Lung (tissue), 12 donors: Measurements from ENCODE around the gene TTLL8. TPM values are rescaled to one million over a fixed set of nuclear protein-coding genes. Genes with fewer than 3 reads are reported as not detected.
A peak's percentile ranks its signal among the peaks of the same experiment; 100 is the strongest.
"Not testable (repeated sequence)": the region's sequence is repeated elsewhere in the genome, so short reads cannot be mapped to it uniquely, and the experiment has no call there.

Experiments used
- ATAC-seq: fragments of 200-7000 bp; cut with Tn5 transposase; one replicate; pipeline ENCODE4 v1.9.1; 2020; ENCODE audit warnings: moderate number of reproducible peaks; ENCODE audit not compliant: insufficient read depth, low FRiP score
- DNase-seq, 3 donors: peaks; one replicate each; pipeline ENCODE4 v3.0.0-alpha.2; 2013 to 2017
- H3K27ac ChIP-seq, 2 donors: one replicate each; pipeline ENCODE4 v1.5.1; 2013; ENCODE audit warnings: mild to moderate bottlenecking in 2 of 2, moderate library complexity in 2 of 2, control low read depth in 1 of 2, inconsistent platforms in 1 of 2, low read depth in 1 of 2, low read length in 1 of 2
- H3K27me3 ChIP-seq, 3 donors: one replicate each; pipeline ENCODE4 v1.5.1; 2013; ENCODE audit warnings: low read length in 2 of 3; ENCODE audit not compliant: control insufficient read depth in 3 of 3, insufficient read depth in 3 of 3
- H3K36me3 ChIP-seq, 4 donors: one replicate each; pipeline ENCODE4 v1.5.1; 2013; ENCODE audit warnings: low read length in 4 of 4, mild to moderate bottlenecking in 1 of 4, moderate library complexity in 1 of 4; ENCODE audit not compliant: control insufficient read depth in 4 of 4, insufficient read depth in 4 of 4
- H3K4me1 ChIP-seq, 5 donors: one replicate each; pipeline ENCODE4 v1.5.1; 2013; ENCODE audit warnings: low read length in 5 of 5, mild to moderate bottlenecking in 2 of 5, moderate library complexity in 1 of 5; ENCODE audit not compliant: control insufficient read depth in 5 of 5, insufficient read depth in 5 of 5
- H3K4me3 ChIP-seq: one replicate; pipeline ENCODE4 v1.5.1; 2013; ENCODE audit warnings: mild to moderate bottlenecking, control low read depth, moderate library complexity
- H3K9ac ChIP-seq, 2 donors: one replicate each; pipeline ENCODE4 v1.5.1; 2013; ENCODE audit warnings: low read length in 2 of 2, control low read depth in 1 of 2; ENCODE audit not compliant: insufficient read depth in 1 of 2
- H3K9me3 ChIP-seq, 4 donors: one replicate each; pipeline ENCODE4 v1.5.1; 2013; ENCODE audit warnings: low read length in 3 of 4, mild to moderate bottlenecking in 1 of 4, moderate library complexity in 1 of 4; ENCODE audit not compliant: control insufficient read depth in 4 of 4, insufficient read depth in 3 of 4
- WGBS, 2 donors: extraction: QIAGEN DNeasy Blood & Tissue Kit; methylation state at CpG; one replicate each; pipeline ENCODE4 v1.1.7; 2013; 5-methylcytosine and 5-hydroxymethylcytosine counted together
- polyA plus RNA-seq, 2 donors: library from polyadenylated mRNA; stranded (reverse); fragments of 200-250 nt; gene quantifications; one replicate each; pipeline ENCODE4 v1.2.1, GENCODE V29; 2013
- total RNA-seq, 2 donors: library from RNA; depleted of rRNA in 1 of 2; stranded (reverse); fragments of >200 nt in 1 of 2; gene quantifications; one replicate each; pipeline ENCODE4 v1.2.1, GENCODE V29; 2014 to 2021
- TF ChIP-seq, protein P1 (sequence below): IDR thresholded peaks from 2 replicates; pipeline ENCODE4 v1.5.1; 2012; ENCODE audit warnings: mild to moderate bottlenecking; ENCODE audit errors: control extremely low read depth, extremely low read depth
- donor health status: control.
- donor health status: control.
- donor health status: Bipolar disorder and iron deficiency.
- donor health status: healthy.
- donor health status: DM: yes; HTN: yes; CAD: no.

Gene TTLL8
- total and polyA plus RNA-seq, 4 donors, result not detected

DNA sequence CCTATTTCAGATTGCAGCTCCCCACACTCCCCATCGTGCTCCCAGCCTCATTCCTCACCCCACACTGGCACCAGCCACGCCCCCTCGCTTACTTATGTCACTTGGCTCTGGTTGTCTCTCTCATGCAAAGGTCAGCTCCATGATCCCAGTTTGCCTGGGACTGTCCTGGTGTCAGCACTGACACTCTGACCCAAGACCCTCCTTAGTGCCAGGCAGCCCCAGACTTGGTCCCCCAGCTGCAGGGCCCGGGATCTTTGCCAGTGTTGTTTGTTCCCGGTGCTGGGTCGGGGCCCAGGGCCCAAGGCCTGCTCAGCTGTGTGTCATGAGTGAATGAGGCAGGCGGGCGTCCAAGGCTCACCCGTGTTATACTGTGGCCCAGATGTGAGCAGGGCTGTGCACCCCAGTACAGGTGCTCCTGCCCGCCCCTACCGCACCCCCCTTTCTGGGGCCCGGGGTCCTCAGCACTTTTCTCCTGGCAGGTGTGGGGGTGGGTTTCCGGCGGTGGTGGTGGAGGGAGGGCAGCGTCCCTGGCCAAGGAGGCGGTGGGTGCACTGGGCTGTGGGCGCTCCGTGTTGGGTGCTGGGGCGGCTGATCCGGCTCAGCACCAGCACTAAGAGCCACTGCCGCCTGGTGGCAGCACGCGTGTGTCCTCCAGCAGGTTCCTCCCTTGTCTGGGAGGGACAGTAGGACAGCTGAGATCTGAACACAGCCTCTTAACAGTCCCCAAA is 65.0 kb downstream of the TTLL8 start:
- 32 to 43% methylated on average over 21 to 23 of the region's 23 CpGs for WGBS, 2 donors
- DNase-seq (peak in 1 of 3 donors; percentile 29), ATAC-seq (peak; percentile 68)
- peaks cover 0 to 4% (median 0%) of the 10 kb centered on the region in 5 donors for H3K4me1 ChIP-seq
- H3K36me3 ChIP-seq, result no peaks in the 10 kb centered on the region
- H3K9ac ChIP-seq, result no peak overlapping the region
- H3K9me3 ChIP-seq, result peaks cover 0 to 6% (median 0%) of the 10 kb centered on the region in 4 donors
- TF ChIP-seq, protein P1, sequence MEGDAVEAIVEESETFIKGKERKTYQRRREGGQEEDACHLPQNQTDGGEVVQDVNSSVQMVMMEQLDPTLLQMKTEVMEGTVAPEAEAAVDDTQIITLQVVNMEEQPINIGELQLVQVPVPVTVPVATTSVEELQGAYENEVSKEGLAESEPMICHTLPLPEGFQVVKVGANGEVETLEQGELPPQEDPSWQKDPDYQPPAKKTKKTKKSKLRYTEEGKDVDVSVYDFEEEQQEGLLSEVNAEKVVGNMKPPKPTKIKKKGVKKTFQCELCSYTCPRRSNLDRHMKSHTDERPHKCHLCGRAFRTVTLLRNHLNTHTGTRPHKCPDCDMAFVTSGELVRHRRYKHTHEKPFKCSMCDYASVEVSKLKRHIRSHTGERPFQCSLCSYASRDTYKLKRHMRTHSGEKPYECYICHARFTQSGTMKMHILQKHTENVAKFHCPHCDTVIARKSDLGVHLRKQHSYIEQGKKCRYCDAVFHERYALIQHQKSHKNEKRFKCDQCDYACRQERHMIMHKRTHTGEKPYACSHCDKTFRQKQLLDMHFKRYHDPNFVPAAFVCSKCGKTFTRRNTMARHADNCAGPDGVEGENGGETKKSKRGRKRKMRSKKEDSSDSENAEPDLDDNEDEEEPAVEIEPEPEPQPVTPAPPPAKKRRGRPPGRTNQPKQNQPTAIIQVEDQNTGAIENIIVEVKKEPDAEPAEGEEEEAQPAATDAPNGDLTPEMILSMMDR, result peak; percentile 73
- H3K4me3 ChIP-seq, result no peak overlapping the region
- H3K27me3 ChIP-seq, result no peaks in the 10 kb centered on the region
- no peak overlapping the region for H3K27ac ChIP-seq

DNA sequence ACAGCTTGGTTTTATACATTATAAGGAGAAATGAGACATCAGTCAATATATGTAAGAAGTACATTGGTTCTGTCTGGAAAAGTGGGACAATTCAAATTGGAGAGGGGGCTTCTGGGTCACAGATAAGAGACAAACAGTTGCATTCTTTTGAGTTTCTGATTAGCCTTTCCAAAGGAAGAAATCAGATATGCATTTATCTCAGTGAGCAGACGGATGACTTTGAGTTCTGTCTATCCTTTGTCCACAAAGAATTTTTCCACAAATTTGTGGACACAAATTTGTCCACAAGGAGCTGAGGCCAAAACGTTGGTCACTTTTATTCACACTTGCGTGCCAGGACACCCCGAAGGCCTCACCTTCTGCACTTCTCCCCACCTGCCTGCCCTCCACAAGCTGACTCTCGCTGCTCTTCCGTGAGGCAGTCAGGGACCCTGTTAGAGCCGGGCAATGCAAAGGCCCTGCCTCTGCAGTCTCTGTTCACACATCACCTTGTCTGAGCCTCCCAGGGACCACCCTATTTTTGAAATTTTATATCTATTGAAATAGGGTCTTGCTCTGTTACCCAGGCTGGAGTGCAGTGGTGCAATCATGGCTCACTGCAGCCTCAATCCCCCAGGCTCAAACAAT is 66.1 kb downstream of the TTLL8 start:
- Histone ChIP-seq H3K27me3 (no peaks in the 10 kb centered on the region), H3K4me3 (no peak overlapping the region), H3K36me3 (no peaks in the 10 kb centered on the region), H3K27ac (no peak overlapping the region), H3K4me1 (peaks cover 0 to 4% (median 0%) of the 10 kb centered on the region in 5 donors), H3K9ac (no peak overlapping the region), H3K9me3 (peaks cover 0 to 6% (median 0%) of the 10 kb centered on the region in 4 donors)
- TF ChIP-seq, protein P1, result no peak
- no peak for DNase-seq
- ATAC-seq, result no peak
- 88 to 95% methylated on average over 7 of the region's 7 CpGs for WGBS, 2 donors

DNA sequence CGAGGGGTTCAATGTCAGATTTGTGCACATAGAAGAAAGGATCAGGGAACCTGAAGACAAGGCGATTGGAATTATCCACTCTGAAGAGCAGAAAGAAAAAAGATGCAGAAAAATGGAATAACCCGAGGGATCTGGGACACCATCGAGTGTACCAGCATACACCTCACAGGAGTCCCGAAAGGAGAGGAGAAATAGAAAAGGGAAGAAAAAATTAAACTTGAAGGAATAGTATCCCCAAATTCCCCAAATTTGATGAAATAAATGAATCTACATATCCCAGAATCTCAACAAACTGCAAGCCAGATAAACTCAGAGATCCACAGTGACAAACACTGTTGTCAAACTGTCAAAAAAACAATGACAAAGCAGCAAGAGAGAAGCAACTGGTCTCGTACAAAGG is 66.9 kb downstream of the TTLL8 start:
- H3K4me1 ChIP-seq, result peaks cover 0 to 4% (median 0%) of the 10 kb centered on the region in 5 donors
- H3K36me3 ChIP-seq, result no peaks in the 10 kb centered on the region
- peaks cover 0 to 6% (median 0%) of the 10 kb centered on the region in 4 donors for H3K9me3 ChIP-seq
- peaks cover 0 to under 1% (median 0%) of the 10 kb centered on the region in 3 donors for H3K27me3 ChIP-seq
- ATAC-seq, result no peak
- no peak for DNase-seq
- no peak overlapping the region for H3K4me3 ChIP-seq
- no peak overlapping the region for H3K9ac ChIP-seq
- 92 to 93% methylated on average over 6 of the region's 6 CpGs for WGBS, 2 donors
- no peak overlapping the region for H3K27ac ChIP-seq
- TF ChIP-seq, protein P1, result no peak

DNA sequence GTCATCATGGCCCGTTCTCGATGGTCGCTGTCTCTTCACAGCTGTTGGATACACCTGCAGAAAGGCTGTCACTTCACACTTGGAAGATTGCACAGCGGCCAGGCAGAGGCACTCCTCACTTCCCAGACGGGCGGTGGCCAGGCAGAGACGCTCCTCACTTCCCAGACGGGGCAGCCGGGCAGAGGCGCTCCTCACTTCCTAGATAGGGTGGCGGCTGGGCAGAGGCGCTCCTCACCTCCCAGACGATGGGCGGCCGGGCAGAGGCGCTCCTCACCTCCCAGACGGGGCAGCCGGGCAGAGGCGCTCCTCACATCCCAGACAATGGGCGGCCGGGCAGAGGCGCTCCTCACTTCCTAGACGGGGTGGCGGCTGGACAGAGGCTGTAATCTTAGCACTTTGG is 68.3 kb downstream of the TTLL8 start:
- 93 to 95% methylated on average over 24 of the region's 24 CpGs for WGBS, 2 donors
- not testable (repeated sequence) for H3K4me1 ChIP-seq

More for the DNA sequence above, 68.3 kb downstream of the TTLL8 start:
- not testable (repeated sequence) for H3K27me3 ChIP-seq, H3K36me3 ChIP-seq, H3K27ac ChIP-seq, H3K4me3 ChIP-seq, ATAC-seq, H3K9ac ChIP-seq, H3K9me3 ChIP-seq, DNase-seq
